Suprapubic skin (tissue), 4 donors: Measurements from ENCODE around the gene CISD1. TPM values are rescaled to one million over a fixed set of nuclear protein-coding genes. Genes with fewer than 3 reads are reported as not detected.
A peak's percentile ranks its signal among the peaks of the same experiment; 100 is the strongest.

Source experiments
- DNase-seq, 2 donors: peaks; one replicate each; pipeline ENCODE4 v3.0.0-alpha.2; 2019; ENCODE audit warnings: low spot score in 2 of 2
- H3K27ac ChIP-seq: fragments of 200-600 bp; sonication (generic); one replicate; pipeline ENCODE4 v1.5.1; 2019
- H3K27me3 ChIP-seq: fragments of 200-600 bp; sonication (generic); one replicate; pipeline ENCODE4 v1.5.1; 2019
- H3K36me3 ChIP-seq: fragments of 200-600 bp; sonication (generic); one replicate; pipeline ENCODE4 v1.5.1; 2019
- H3K4me1 ChIP-seq: fragments of 200-600 bp; sonication (generic); one replicate; pipeline ENCODE4 v1.5.1; 2019
- H3K4me3 ChIP-seq: fragments of 200-600 bp; sonication (generic); one replicate; pipeline ENCODE4 v1.5.1; 2019; ENCODE audit warnings: mild to moderate bottlenecking
- H3K9me3 ChIP-seq: fragments of 200-600 bp; sonication (generic); one replicate; pipeline ENCODE4 v1.5.1; 2019
- EP300 ChIP-seq: sonication (generic); formaldehyde crosslinking; IDR thresholded peaks from one replicate; pipeline ENCODE4 v1.6.1; 2017; ENCODE audit warnings: antibody characterized with exemption
- POLR2A ChIP-seq, 2 donors: fragments of 450-650 bp; IDR thresholded peaks; one replicate each; pipeline ENCODE4 v1.6.1; 2017; ENCODE audit warnings: antibody characterized with exemption in 2 of 2, mild to moderate bottlenecking in 2 of 2, moderate library complexity in 2 of 2
- POLR2AphosphoS5 ChIP-seq, 3 donors: sonication (generic); formaldehyde crosslinking; IDR thresholded peaks; one replicate each; pipeline ENCODE4 v1.6.1; 2017; ENCODE audit warnings: antibody characterized with exemption in 3 of 3
- WGBS: methylation state at CpG from one replicate; pipeline ENCODE4 v1.1.5; 2018; 5-methylcytosine and 5-hydroxymethylcytosine counted together
- total RNA-seq, 4 donors: library from RNA; depleted of rRNA; stranded (reverse); fragments of >200 nt; gene quantifications; one replicate each; pipeline ENCODE4 v1.1.0, GENCODE V29; 2016
- TF ChIP-seq, protein P1 (sequence below), 2 donors: fragments of 200-600 bp in 1 of 2; fragments of 450-650 bp in 1 of 2; sonication (generic) in 1 of 2; IDR thresholded peaks; one replicate each; pipeline ENCODE4 v1.5.1; 2016 to 2019; ENCODE audit warnings: antibody characterized with exemption in 2 of 2, mild to moderate bottlenecking in 1 of 2, moderate library complexity in 1 of 2

CISD1 gene
- total RNA-seq, 4 donors from 2014 or later = 12.6 to 22.7 (median 18.2) TPM

DNA sequence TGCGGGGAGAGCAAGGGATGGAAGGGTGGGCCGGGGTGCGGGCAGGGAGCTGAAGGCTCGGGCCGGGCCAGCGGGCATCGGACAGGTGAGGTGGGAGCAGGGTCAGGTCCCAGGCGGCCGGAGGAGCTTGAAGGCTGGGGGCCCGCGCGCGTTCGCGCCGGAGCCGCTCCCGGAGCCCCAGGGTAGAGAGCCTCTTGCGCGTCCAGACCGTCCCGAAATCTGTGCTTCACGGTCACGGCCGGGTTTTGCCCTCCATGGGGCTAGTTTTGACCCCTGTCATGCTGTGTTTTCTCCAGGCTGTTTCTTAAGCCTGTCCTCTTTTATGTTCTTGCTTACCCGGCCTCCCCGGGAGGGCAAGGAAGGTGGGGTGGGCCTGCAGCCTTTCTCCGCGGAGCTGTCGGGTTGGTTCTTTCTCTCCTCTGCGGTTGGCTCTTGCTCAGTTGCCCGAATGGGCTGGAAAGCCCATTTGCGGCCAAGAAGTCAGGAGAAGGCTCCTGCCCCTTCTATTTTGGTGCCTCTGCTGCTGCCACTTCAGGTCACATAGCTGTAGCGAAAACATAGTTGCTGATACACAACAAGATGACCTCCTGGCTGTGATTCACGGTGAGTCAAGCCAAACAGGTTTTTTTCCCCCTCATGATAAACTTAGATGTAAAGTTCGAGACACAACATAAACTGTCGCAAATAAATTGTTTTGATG lies 66.5 kb downstream of the CISD1 start:
- Histone ChIP-seq H3K9me3 (no peaks in the 10 kb centered on the region), H3K27ac (peak overlapping the region; percentile 74), H3K4me1 (peaks cover 24% of the 10 kb centered on the region), H3K4me3 (peak overlapping the region; percentile 98), H3K27me3 (no peaks in the 10 kb centered on the region), H3K36me3 (no peaks in the 10 kb centered on the region)
- peak in 1 of 2 donors; percentile 66 for DNase-seq
- TF ChIP-seq EP300 = no peak
- TF ChIP-seq POLR2A (IDR thresholded peaks at IDR 0.05) = no peak
- no peak for TF ChIP-seq POLR2AphosphoS5 (IDR thresholded peaks at IDR 0.05)
- TF ChIP-seq, protein P1, sequence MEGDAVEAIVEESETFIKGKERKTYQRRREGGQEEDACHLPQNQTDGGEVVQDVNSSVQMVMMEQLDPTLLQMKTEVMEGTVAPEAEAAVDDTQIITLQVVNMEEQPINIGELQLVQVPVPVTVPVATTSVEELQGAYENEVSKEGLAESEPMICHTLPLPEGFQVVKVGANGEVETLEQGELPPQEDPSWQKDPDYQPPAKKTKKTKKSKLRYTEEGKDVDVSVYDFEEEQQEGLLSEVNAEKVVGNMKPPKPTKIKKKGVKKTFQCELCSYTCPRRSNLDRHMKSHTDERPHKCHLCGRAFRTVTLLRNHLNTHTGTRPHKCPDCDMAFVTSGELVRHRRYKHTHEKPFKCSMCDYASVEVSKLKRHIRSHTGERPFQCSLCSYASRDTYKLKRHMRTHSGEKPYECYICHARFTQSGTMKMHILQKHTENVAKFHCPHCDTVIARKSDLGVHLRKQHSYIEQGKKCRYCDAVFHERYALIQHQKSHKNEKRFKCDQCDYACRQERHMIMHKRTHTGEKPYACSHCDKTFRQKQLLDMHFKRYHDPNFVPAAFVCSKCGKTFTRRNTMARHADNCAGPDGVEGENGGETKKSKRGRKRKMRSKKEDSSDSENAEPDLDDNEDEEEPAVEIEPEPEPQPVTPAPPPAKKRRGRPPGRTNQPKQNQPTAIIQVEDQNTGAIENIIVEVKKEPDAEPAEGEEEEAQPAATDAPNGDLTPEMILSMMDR (IDR thresholded peaks at IDR 0.05) = no peak
- WGBS = 3% methylated on average over 21 of the region's 37 CpGs

- TF ChIP-seq POLR2A (IDR thresholded peaks at IDR 0.05) (no peak), EP300 (no peak)
- TF ChIP-seq, protein P1 (IDR thresholded peaks at IDR 0.05) = no peak
- peaks cover 29% of the 10 kb centered on the region for H3K4me1 ChIP-seq
- 89% methylated on average over 4 of the region's 4 CpGs for WGBS
- no peak for DNase-seq
- no peak overlapping the region for H3K27ac ChIP-seq
- H3K36me3 ChIP-seq = no peaks in the 10 kb centered on the region
- no peaks in the 10 kb centered on the region for H3K9me3 ChIP-seq
- H3K4me3 ChIP-seq = peak overlapping the region; percentile 98
- no peaks in the 10 kb centered on the region for H3K27me3 ChIP-seq
Observed at GRCh38 chr10:58336242-58336641, 67.3 kb downstream of the CISD1 start.

Other genes starting within 250 kb of the CISD1 start
- 10 to 100 TPM; 11.2 to 16.6 (median 14.3) TPM for gene IPMK, start 1.3 kb upstream of the CISD1 start, total RNA-seq
- 10 to 100 TPM in 2 of 4 donors, 1 to 10 TPM in 2; 8.3 to 11.5 (median 9.6) TPM for gene UBE2D1, start 65.8 kb downstream of the CISD1 start, total RNA-seq
- 10 to 100 TPM; 16.6 to 22.9 (median 19.8) TPM for gene TFAM, start 116.2 kb downstream of the CISD1 start, total RNA-seq
- 1 to 10 TPM; 2.4 to 6.9 (median 3.5) TPM for gene BICC1, start 243.7 kb downstream of the CISD1 start, total RNA-seq